ENCODE measurements around the gene MRTFA.

DNA sequence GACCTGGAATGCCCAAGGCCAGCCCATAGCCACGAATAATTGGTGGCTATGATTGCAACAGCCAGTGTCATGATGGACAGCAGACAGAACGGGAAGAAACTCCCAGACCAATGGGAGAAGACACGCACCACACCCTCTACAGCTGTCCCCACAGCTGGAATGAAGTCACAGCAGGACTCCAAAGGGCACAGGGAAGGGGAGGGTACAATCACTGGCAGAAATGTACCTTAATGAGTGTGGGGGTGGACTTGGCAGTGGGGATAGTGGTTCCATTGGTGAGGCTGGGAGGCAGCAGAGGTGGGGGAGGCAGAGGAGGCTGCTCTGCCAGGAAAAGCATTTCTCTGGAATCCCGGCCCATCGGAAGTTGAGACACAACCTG, 213.2 kb downstream of the MRTFA start:
- TF ChIP-seq, protein P1, sequence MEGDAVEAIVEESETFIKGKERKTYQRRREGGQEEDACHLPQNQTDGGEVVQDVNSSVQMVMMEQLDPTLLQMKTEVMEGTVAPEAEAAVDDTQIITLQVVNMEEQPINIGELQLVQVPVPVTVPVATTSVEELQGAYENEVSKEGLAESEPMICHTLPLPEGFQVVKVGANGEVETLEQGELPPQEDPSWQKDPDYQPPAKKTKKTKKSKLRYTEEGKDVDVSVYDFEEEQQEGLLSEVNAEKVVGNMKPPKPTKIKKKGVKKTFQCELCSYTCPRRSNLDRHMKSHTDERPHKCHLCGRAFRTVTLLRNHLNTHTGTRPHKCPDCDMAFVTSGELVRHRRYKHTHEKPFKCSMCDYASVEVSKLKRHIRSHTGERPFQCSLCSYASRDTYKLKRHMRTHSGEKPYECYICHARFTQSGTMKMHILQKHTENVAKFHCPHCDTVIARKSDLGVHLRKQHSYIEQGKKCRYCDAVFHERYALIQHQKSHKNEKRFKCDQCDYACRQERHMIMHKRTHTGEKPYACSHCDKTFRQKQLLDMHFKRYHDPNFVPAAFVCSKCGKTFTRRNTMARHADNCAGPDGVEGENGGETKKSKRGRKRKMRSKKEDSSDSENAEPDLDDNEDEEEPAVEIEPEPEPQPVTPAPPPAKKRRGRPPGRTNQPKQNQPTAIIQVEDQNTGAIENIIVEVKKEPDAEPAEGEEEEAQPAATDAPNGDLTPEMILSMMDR (IDR thresholded peaks at IDR 0.05) = no peak
- TF ChIP-seq POLR2A (IDR thresholded peaks at IDR 0.05) = no peak

Measured in prostate gland (tissue), 2 donors.